GM18861 (cell line): ENCODE data around the gene DLGAP1.

Source experiments
- ATAC-seq: cut with Tn5 transposase; IDR thresholded peaks from one replicate; pipeline ENCODE4 v1.9.1; 2021; ENCODE audit not compliant: unreplicated experiment

DLGAP1 gene

DNA sequence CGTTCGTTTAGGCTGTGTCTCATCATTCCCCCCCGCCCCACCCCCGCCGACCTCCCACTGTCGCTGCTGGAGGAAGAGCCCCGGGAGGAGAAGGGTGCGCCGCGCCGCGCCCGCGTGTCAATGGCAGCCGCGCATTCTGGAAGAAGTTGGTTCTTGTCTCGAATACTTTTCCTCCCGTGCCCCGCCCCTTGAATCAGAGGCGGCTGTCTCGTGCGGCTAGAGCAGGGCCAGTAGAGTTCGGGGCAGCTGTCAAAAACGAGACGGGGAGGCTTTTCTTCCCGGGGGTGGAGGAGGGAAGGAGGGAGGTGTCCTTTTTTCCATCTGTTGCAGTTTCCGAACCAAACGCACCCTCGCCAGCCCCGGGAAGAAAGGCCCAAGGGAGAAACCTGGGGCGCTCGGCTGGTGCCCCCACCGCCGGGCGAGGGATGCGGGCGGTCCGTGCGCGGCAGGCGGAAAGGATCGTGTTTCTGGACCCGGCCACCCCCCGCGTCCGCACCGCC is 1005.5 kb downstream of the DLGAP1 start:
- no peak for ATAC-seq

DNA sequence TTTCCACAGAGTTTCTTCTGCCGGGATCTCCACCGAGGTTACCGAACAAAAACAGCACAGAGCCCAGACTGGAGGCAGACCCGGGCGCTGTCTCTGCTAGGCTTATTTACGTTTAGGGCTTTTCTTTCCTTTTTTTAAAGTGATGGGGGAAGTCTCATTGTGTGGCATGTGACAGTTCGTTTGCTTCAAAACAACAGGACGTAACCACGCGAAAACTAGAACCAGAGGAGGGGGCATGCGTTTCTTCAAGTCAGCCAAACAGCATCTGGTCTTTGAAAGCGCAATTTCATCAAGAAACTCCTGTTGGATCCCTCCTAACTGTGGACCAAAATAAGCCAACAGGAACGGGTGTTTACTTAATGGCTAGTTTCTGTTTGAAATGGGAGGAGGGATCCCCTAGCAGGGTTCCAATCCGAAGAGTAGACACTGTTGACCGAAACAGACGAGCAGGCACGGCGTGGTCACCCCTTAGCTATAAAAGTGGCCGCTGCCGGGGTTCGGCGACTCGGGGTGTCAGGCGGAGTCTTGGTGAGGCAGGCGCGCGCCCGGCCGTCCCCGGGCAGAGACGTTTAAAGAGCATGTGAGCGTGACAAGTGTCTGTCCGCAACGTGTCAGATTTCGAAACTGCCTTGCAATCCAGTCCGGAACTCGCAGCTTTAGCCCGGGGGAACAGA is 1006.1 kb downstream of the DLGAP1 start:
- ATAC-seq: peak; percentile 54

DNA sequence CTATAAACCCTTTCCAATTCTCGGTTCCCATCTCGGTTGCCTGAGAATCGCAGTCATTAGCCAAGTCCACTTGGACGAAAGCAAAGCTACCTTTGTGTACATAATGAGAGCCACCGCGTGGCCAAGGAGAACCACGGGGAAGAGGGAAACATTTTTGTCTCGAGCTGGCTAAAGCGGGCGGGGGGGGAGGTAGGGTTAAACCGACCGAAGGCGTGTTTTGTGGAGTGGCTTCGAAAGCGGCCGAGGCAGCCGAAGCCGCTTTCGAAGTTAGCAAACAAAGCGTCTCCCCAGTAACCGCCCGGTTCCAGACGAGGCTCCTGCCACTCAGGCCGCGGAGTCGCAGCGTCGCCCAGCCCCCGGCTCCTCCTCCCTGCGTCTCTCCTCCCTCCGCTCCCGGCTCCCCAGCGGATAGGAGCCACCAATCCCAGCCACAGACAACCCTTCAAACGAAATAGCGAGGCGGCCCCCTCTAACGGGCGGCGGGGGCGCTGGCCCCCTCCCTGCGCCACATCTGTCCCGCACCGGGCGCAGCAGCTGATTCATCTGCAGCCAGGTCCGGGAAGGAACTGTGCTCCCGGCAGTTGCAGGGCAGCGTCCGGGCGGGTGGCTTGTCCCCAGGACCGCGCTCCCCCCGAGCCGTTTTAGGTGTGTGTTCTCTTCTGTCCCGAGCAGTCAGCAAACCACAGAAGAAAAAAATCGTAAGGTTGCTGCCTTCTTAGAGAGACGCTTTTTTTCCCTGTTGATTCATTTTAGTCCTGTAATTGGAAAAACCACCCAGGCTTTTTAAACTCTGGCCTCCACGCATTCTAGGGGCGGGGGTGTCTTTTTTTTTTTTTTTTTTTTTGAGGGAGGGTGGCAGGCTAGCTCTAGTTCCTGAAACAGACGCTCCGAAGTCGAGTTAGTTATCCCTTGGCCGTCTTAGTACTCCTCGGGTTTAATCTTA is 1006.9 kb downstream of the DLGAP1 start:
- ATAC-seq: peak; percentile 54

DNA sequence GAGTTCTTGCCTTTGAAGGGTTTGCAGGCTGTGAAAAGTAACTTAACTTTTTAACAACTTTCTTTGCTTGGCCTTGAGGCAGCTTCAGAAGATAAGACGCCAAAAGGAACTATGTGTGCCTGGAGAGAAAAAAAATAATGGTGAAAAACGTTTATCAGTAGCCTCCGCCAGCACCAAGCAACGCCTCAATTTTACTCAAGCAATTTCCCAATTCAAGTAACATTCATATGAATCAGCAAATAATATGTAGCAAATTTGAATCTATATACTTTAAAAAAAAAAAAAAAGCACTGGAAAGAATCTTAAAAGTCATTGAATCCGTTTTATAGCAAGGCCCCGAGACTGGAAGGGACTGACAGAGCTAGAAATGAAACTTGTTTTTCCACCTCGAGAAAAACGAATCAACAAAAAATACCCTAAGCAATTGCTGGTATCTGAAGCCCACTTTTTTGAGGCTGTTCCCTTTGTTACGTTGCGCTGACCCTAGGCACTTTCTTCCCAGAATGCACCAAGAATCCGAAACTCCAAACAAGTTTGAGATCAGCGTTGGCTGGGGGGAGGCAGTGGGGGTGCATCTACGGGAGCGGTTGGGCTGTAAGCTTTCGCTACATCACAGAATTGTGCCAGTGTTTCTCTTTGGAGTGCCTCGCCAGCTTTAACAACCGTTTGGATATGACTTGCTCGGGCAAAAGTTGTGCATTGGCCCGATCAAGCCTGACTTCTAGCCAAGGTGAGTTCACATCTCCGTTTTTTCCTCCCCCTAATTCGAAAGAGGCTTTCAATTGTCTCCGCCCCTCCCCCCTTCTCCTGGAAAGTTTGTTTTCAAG is 1007.8 kb downstream of the DLGAP1 start:
- no peak for ATAC-seq
